ENCODE results near the gene CERS6. TPM values are rescaled to one million over a fixed set of nuclear protein-coding genes. Genes with fewer than 3 reads are reported as not detected.

The CERS6 gene
- total RNA-seq, 1 experiment from 2014 or later, result 17.3 TPM

DNA sequence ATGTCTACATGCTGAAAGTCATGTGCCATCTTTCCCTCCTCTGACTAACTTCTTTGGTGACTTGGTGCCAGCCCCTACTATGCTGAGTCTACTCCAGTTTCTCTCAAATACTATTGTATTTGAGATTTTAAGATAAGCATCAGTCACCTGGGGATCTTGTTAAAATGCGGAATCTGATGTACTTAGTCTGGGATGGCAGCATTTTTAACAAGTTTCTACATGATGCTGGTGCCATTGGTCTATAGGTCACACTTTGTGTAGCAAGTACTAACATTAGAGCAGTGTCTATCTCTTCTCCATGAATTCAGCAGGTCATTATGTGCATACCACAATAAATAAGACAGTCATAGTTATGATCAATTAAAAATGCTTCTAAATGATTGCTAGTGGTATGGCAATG, 106.9 kb downstream of the CERS6 start (continued):
- TF ChIP-seq ZNF232 (CRISPR knock-in tag; IDR thresholded peaks at IDR 0.05) (no peak), RELA (CRISPR knock-in tag; IDR thresholded peaks at IDR 0.05; ENCODE audit: borderline replicate concordance) (no peak), ETV6 (CRISPR knock-in tag; IDR thresholded peaks at IDR 0.05) (no peak), MYBL2 (CRISPR knock-in tag; IDR thresholded peaks at IDR 0.05) (no peak)
- TF ChIP-seq, protein P1, sequence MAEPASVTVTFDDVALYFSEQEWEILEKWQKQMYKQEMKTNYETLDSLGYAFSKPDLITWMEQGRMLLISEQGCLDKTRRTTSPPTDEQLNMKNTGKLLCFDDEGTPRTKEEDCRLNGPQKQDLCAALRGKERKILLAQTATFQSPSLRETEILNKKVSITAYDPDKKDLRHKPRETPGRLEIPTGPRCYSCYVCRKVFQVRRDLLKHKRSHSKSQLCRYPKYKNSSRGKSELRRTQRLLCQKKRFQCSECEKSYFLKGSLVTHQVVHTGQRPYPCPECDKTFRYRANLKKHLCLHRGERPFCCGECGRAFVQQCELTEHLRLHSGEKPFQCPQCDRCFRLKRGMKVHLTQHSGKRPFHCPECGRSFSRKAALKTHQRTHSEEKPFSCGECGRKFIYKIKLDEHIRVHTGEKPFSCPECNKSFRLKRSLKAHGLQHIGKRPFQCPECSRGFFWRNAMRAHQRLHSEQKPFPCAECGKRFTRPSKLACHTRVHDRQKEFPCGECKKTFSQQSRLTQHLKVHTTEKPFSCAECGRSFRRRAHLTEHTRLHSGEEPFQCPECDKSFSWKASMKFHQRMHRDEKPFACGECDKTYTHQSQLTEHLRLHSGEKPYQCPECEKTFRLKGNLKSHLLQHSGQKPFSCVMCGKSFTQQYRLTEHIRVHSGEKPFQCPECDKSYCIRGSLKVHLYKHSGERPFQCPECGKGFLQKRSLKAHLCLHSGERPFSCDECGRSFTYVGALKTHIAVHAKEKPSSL (CRISPR knock-in tag; conservative IDR thresholded peaks at IDR 0.05), result no peak

DNA sequence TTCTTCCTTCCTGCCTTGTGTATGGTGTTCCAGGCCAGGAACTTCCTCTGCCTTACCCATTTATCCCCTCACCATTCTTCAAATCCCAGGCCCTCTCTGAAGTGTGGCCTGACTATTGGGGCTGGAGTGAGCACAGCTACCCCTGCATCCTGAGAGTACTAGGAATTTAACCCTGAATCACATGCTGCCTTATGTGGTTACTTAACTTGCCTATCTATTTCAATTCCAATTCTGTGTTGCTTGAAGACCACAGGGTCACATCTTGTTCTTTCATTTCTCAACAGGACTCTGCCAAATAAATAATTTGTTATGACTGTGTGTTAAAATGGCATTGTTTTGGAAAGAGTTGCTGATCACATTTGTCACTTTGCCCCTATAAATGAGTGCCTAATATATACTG, 108.6 kb downstream of the CERS6 start:
- H3K27me3 Mint-ChIP-seq (ENCODE audit: low read depth), result no peaks in the 10 kb centered on the region
- DNase-seq (ENCODE audit: low spot score) (no peak), ATAC-seq (no peak; the same call in 1 of the 2 replicates)
- CTCF ChIA-PET, result no interaction called here
- no peak overlapping the region for H3K4me3 Mint-ChIP-seq
- peaks cover 5% of the 10 kb centered on the region for H3K9me3 Mint-ChIP-seq
- no peak overlapping the region for H3K27ac Mint-ChIP-seq
- POLR2A ChIA-PET, result no interaction called here
- H3K36me3 Mint-ChIP-seq, result peaks cover 7% of the 10 kb centered on the region
- TF ChIP-seq FOXJ3 (CRISPR knock-in tag; IDR thresholded peaks at IDR 0.05; ENCODE audit: borderline replicate concordance) (no peak), ESRRA (CRISPR knock-in tag; IDR thresholded peaks at IDR 0.05; ENCODE audit: borderline replicate concordance) (no peak), FOXP1 (CRISPR knock-in tag; IDR thresholded peaks at IDR 0.05; ENCODE audit: borderline replicate concordance) (no peak), E2F4 (CRISPR knock-in tag; IDR thresholded peaks at IDR 0.05; ENCODE audit: borderline replicate concordance, low read depth) (no peak), NFE2L1 (CRISPR knock-in tag; IDR thresholded peaks at IDR 0.05) (no peak)
- TF ChIP-seq, protein P2, sequence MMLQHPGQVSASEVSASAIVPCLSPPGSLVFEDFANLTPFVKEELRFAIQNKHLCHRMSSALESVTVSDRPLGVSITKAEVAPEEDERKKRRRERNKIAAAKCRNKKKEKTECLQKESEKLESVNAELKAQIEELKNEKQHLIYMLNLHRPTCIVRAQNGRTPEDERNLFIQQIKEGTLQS (CRISPR knock-in tag; conservative IDR thresholded peaks at IDR 0.05), result no peak
- peaks cover 14% of the 10 kb centered on the region for H3K4me1 Mint-ChIP-seq

DNA sequence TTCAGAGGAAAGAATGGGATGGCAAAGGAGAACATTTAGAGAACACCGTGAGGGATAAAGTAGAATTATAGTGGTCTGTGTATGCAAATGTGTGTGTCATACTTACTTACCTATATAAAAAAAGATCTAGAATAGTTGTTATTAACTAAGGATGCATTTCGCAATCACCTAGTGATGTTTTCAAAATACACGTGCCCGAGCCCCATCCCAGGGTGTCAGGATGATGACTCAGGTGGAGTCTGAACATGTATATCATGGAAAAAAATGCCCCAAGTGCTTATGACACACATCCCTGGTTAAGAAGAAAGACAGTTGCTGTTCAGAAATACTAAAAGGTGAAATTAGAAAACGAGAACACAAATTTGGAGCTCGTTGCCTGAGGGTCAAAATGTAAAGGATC, 109.0 kb downstream of the CERS6 start:
- H3K9me3 Mint-ChIP-seq, result peaks cover under 1% of the 10 kb centered on the region
- TF ChIP-seq AFF4 (CRISPR knock-in tag; IDR thresholded peaks at IDR 0.05; ENCODE audit: borderline replicate concordance), result no peak
- TF ChIP-seq, protein P3, sequence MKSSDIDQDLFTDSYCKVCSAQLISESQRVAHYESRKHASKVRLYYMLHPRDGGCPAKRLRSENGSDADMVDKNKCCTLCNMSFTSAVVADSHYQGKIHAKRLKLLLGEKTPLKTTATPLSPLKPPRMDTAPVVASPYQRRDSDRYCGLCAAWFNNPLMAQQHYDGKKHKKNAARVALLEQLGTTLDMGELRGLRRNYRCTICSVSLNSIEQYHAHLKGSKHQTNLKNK (CRISPR knock-in tag; IDR thresholded peaks at IDR 0.05), result no peak
- no peak for TF ChIP-seq ESRRA (CRISPR knock-in tag; IDR thresholded peaks at IDR 0.05; ENCODE audit: borderline replicate concordance)
- no peak for TF ChIP-seq GRHL2 (CRISPR knock-in tag; IDR thresholded peaks at IDR 0.05; ENCODE audit: insufficient replicate concordance, severe bottlenecking)
- no peak for TF ChIP-seq JAZF1 (CRISPR knock-in tag; IDR thresholded peaks at IDR 0.05)
- no peak for TF ChIP-seq PRDM15 (CRISPR knock-in tag; IDR thresholded peaks at IDR 0.05)
- no peak for TF ChIP-seq ZBTB21 (CRISPR knock-in tag; IDR thresholded peaks at IDR 0.05; ENCODE audit: borderline replicate concordance)
- TF ChIP-seq, protein P4, sequence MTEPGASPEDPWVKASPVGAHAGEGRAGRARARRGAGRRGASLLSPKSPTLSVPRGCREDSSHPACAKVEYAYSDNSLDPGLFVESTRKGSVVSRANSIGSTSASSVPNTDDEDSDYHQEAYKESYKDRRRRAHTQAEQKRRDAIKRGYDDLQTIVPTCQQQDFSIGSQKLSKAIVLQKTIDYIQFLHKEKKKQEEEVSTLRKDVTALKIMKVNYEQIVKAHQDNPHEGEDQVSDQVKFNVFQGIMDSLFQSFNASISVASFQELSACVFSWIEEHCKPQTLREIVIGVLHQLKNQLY (CRISPR knock-in tag; IDR thresholded peaks at IDR 0.05), result no peak
- H3K27ac Mint-ChIP-seq, result no peak overlapping the region
- ChIA-PET CTCF (no interaction called here), POLR2A (interaction anchor here (0.8 kb wide), 1 partner anchor 15 kb away, joined by 3 read pairs; no protein-coding TSS in a partner anchor)
- ATAC-seq (no peak), DNase-seq (ENCODE audit: low spot score) (no peak)
- H3K4me1 Mint-ChIP-seq, result peaks cover 14% of the 10 kb centered on the region
- no peak overlapping the region for H3K4me3 Mint-ChIP-seq
- H3K27me3 Mint-ChIP-seq (ENCODE audit: low read depth), result no peaks in the 10 kb centered on the region
- peaks cover 7% of the 10 kb centered on the region for H3K36me3 Mint-ChIP-seq

All from WTC11 (cell line).